ENCODE results near the gene MCFD2.

Gene MCFD2

DNA sequence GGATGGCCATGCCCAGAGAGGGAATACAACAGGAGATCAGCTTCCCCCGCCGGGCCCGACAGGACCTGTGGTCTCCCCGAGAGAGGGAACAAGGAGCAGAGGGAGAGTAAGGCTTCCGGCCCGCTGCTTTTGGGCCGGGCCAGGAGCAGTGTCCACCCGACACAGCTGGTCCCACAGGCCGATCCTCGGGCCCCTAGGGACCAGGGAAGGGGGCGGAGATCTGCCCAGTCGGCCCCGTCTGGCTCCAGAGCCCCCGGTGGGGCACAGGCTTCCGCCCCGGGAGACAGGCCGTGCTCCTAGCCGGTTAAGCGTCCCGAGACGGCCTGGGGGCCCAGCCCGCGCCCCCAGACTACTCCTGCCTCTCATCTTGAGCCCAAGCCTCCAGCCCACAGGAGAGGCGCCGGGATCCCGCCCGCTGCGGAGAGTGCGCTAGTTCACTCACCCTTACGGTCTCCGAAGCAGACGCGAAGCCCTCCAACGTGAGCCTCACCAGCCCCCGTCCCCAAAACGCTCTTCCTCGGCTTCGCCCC is at the start of gene MCFD2:
TSS of gene MCFD2 (minus strand) at position 526 of the 530 bp plus-strand sequence. CDS start 6,635 bp downstream, outside the sequence.
- no peak for DNase-seq (ENCODE audit: low read depth)

DNA sequence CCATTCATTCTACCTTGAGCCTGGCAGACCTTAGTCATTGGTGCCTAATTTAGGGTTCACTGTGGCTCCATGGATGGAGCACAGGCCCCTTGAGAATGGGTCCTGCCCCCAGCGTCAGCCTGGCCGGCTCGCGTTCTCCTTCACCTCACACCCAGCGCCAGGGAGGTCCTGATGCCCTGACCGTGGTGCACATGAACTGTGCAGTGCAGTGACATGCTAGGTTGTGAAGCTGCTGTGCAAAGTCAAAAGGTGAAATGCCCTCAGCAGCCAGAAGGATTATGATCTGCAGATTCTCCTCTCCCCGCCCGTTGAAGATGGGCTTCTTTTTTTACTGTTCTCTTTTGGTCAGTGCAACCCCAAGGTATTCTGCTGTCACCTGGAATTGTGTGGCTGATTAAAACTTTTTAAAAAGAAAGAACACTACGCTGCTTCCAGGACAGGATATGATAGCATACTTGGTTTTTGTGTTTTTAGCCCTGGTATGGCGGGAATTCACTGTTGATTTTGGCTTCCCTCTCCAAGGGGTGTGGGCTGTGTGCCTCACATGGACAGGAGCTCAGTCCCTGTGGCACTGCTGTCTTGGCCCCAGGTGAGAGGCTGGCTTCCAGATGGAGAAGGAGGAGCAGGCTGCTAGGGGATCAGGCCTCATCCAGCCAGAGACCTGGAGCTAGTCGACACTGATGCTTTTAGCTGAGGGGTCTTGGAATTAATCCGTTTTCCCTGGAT is 49.4 kb upstream of the MCFD2 start:
- DNase-seq (ENCODE audit: low read depth): no peak

- no peak for DNase-seq (ENCODE audit: low read depth)
Observed at GRCh38 chr2:46963941-46964673, 48.5 kb upstream of the MCFD2 start.

DNA sequence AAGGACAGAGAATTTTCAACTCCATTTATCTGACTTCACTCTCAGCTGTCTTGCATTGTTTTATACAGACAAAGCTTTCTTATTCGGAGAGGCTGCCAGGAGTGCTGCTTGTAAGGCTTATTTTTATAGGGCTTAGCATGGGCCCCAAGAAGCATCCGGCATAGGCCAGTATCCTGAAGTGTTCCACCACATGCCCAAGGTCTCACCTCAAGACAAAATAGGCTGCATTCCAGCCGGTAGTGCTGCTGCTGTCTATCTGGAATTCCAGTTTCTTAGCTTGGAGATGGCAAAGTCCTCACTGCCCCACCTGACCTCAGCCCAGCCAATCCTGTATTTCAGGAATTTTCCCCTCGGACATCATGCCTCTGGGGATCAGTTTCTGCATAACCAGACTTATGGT is 47.6 kb upstream of the MCFD2 start:
- DNase-seq (ENCODE audit: low read depth): no peak

GRCh38 chr2:46962751-46963150 is 47.1 kb upstream of the MCFD2 start:
- DNase-seq (ENCODE audit: low read depth): no peak

DNA sequence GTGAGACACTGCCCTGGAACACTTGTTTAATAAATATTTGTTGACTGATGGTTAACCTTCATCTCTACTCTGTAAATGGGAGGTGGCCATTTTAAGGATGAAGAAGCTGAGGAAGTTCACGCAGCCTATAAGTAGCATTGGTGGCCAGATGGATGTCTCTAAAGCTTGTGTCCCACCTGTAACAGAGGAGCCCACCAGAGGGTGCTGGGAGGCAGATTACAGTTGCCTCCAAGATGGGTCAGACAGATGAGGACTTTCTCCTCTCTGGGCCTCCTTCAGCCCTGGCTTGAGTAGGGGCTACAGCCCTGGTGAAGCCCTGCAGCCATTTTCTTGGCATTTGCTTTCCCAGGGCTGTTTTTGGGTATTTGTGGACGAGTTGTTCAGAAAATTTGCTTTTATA is 45.0 kb upstream of the MCFD2 start:
- DNase-seq (ENCODE audit: low read depth): no peak

GRCh38 chr2:46958431-46959017 is 42.9 kb upstream of the MCFD2 start:
- DNase-seq (ENCODE audit: low read depth): no peak

DNA sequence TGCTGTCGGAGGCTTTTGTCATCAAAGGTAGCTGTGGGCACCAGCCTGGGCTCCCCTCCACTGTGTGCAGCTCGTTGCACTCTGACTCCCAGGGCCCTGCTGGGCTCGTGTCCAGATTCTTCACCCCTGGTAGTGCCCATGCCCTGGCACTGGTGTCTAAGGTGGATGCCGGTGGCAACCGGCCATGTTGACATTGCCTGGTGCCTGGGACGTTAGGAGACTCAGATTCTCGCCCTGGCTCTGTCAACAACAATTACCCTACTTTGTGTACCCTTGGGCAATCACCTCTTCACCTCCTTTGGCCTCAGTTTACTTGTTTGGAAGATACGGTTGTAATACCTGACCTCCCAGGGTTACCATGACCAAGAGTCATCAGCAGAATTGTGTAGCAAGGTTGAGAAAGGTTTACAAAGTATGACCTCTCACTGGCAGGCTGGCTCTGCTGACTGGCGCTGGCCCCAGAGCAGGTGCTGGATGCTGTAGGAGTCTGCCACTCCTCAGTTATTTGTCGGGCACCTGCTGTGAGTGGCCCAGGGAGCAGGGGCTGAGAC is 41.5 kb upstream of the MCFD2 start:
- DNase-seq (ENCODE audit: low read depth): no peak

DNA sequence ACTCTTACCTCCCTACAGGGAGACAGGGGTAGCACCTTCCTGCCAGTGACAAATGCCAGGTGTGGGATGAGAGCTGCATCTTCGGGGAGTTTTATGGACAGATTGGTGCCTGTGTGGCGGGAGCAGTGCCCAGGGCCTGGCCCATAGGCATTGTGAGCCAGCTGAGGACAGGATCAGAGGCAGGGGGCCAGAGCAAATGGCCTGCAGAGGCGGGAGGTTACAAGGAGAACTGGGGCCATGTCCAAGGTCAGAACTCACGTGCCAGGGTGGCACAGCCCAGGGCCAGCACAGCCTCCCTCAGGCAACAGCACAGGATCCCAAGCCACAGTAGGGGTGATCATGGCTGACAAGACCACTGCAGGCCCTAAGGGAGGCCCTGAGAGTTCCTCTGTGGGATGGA is 40.2 kb upstream of the MCFD2 start:
- no peak for DNase-seq (ENCODE audit: low read depth)

DNA sequence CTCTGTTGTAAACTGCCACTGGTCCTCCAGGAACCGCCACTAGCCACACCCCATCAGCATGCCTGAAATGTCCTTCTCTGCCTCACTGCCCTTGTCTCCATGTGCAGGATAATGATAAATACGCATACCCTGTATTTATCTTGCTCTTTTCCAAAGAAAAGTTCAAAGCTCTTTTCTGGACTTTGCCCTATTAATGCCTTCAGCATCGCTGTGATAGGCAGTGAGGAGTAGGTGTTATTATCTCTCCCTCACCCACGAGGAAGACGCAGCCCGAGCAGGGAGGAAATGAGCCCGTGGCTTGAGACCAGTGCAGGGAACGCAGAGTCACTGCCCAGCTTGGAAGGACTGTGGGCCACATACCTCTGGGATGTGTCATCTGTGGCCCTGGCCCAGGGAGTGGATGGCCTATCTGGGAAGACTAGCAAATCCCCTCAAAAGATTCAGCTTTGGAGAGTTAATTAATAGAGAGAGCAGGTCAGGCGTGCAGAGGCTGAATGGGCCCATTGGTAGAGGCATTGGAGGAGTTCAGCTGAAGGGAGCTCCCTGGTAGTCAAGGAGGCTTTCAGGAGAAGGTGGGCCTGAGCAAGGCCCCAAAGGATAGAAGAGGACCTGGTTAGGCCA is 39.5 kb upstream of the MCFD2 start:
- peak; percentile 89 for DNase-seq (ENCODE audit: low read depth)

- no peak for DNase-seq (ENCODE audit: low read depth)
Observed at GRCh38 chr2:46952171-46952570, 36.6 kb upstream of the MCFD2 start.

GRCh38 chr2:46951290-46952064 is 35.9 kb upstream of the MCFD2 start:
- DNase-seq (ENCODE audit: low read depth): no peak

- no peak for DNase-seq (ENCODE audit: low read depth)
Observed at GRCh38 chr2:46950314-46950713, 34.7 kb upstream of the MCFD2 start.

DNA sequence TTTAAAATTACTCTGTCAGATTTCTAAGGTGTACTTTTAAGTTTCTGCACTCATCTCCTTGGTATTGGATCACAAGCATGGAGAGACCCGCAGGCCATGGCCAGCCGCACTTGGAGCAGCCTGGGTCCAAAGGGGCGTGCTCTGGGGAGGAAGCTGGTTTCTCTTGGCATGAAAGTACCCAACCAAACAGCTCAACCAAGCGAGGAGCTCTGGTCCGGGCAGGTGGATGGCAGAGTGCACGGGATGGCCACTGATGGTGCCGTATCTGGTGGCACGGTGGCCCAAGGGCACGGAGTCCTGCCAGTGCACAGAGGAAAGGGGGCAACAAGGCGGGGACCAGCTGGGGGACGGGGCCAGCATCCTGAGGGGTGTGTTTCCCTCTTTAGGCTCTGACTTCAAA is 32.2 kb upstream of the MCFD2 start:
- no peak for DNase-seq (ENCODE audit: low read depth)

DNA sequence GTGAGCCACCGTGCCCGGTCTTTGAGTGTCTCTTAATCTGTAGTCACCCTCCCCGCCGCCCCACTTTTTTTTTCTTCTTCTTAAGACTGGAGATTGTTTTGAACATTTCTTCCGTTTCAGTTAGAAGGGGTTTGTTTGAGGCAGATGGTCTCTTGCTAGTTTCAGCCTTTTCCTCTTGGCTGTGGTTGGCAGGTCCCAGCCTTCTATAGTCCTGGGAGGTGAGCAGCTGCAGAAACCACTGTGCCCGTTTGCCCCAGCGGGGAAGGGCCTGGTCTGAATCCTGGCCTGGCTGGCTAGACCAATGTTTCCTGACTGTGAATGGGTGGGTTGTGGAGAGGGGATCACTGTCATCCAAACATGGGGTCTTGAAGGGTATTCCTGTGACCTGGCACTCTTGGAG is 30.1 kb upstream of the MCFD2 start:
- DNase-seq (ENCODE audit: low read depth): no peak

DNA sequence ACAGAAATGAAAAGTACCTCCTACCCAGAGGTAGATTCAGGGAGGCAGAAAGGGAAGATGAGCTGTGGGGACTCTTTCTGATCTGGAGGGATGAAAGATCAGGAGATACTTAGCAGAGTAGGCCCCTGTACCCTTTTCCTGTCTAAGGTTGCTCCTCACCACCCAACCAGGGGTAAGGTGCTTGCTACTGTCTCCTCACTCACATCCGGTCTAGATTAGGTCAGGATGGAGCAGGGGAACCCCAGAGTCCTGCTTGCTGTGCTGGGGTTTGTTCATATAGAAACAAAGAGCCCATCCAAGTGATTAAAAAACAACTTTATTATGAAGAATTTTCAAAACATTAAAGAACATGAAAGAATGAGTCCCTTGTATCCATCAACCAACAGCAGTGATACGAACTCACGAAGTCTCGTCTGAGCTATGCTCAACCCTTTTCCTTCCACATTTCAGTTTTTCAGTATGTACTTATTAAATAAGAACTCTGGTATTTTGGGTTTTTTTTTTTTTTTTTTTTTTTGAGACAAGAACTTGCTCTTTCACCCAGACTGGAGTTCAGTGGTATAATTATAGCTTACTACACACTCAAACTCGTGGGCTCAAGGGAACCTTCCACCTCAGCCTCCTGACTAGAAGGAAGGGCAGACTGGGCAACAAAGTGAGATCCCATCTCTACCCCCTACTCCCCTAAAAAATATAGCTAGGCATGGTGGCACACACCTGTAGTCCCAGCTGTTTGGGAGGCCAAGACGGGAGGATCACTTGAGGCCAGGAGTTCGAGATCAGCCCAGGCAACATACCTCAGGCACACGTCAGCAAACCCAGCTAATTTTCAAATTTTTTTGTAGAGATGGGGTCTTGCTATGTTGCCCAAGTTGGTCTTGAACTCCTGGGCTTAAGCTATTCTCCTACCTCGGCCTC is 28.5 kb upstream of the MCFD2 start:
- no peak for DNase-seq (ENCODE audit: low read depth)

DNA sequence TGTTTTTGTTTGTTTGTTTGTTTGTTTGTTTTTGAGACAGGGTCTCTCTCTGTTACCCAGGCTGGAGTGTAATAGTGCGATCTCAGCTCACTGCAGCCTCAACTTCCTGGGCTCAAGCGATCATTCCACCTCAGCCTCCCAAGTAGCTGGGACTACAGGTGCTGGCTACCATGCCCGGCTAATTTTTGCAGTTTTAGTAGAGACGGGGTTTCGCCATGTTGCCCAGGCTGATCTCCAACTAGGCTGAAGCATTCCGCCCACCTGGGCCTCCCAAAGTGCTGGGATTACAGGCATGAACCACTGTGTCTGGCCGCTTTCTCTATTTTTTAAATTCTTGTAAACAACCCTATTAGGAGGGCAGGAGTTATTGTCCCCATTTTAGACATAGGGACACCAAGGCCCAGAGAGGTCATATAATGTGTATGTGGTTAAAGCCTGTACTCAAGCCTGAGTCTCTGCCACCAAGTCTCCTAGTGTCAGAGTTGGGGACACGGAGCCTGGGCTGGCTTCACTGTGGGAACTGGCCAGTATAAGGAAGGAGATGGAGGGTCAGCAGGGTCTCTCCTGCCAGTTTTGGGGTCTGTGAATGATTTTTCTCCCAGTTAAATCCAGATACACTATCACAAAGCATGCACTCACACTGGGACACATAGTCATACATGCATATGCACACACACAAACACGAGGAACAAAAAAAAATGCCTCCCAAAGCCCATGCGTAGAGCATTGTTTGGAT is 27.5 kb upstream of the MCFD2 start:
- no peak for DNase-seq (ENCODE audit: low read depth)

DNA sequence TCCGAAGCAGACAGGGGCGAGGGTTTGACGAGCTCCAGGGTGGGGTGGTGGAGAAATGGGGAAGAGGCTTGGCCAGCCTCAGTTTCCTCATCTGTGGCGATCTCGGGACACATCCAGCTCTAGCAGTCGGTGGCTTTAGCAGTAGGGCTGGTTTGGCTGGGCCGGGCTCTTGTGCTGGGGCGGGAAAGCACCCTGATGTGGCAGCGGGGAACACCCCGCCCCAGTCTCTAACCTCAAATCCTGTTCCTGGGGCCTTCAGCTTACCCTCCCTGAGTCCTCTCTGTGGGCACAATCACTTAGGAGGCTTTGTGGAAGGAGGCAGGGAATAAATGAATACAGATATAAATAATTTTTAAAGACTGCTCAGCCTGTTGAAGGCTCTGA is 26.5 kb upstream of the MCFD2 start:
- no peak for DNase-seq (ENCODE audit: low read depth)

- no peak for DNase-seq (ENCODE audit: low read depth)
Observed at GRCh38 chr2:46939626-46940359, 24.2 kb upstream of the MCFD2 start.

Measured in GM04504 (cell line).